Measurements from ENCODE around the gene ZNF221.

DNA sequence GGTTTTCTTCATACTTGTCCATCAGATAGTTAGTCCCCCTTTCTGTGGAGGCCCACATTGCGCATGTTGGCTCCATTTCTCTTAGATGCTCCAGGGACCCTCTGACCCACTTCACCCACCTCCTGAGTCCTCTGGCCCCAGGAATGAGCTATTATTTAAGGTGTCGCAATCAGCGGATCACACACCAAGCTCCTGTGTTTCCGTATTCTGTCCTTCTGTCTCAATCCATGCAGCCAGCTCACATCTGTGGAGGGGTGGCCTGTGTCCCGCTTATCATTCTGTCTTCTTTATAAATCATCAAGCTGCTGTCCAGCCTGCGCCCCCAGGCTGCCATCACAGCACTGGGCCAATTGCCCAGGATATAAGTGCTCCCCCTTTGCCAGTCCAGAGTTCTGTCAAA, 56.4 kb downstream of the ZNF221 start:
- TF ChIP-seq, protein P1, sequence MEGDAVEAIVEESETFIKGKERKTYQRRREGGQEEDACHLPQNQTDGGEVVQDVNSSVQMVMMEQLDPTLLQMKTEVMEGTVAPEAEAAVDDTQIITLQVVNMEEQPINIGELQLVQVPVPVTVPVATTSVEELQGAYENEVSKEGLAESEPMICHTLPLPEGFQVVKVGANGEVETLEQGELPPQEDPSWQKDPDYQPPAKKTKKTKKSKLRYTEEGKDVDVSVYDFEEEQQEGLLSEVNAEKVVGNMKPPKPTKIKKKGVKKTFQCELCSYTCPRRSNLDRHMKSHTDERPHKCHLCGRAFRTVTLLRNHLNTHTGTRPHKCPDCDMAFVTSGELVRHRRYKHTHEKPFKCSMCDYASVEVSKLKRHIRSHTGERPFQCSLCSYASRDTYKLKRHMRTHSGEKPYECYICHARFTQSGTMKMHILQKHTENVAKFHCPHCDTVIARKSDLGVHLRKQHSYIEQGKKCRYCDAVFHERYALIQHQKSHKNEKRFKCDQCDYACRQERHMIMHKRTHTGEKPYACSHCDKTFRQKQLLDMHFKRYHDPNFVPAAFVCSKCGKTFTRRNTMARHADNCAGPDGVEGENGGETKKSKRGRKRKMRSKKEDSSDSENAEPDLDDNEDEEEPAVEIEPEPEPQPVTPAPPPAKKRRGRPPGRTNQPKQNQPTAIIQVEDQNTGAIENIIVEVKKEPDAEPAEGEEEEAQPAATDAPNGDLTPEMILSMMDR (IDR thresholded peaks at IDR 0.05; ENCODE audit: low read depth, low read length) = no peak
- TF ChIP-seq EZH2phosphoT487 (IDR thresholded peaks at IDR 0.05; ENCODE audit: low read depth) = no peak

All from OCI-LY3 (cell line).